Measurements from ENCODE around the gene SMIM5.
A peak's percentile ranks its signal among the peaks of the same experiment; 100 is the strongest.
"Not testable (repeated sequence)": the region's sequence is repeated elsewhere in the genome, so short reads cannot be mapped to it uniquely, and the experiment has no call there.

SMIM5 gene

DNA sequence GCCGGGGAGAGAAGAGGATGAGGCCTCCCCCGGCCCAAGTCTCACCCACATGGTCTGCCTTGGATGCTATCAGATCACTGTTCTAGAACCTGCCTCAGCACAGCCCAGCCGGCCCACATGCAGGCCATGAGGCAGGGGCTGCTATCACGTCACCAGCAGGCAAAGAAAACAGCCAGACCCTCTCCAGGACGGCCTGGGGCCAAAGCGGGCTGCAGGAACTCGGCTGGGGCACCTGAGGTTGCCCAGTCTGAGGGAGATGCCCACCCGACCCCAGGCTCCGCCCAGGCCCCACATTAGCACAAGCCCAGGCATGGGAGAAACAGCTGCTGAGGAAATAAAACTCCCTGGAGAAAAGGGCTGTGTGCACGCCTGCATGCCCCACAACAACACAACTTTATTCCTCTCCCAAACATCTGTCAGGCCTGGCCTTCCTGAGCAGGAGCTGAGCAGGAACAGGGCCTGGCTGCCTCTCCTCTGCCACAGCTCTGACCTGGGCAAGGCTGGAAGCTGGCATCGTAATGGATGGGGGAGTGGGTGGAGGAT lies 6.7 kb upstream of the SMIM5 start:
- DNase-seq: no peak

DNA sequence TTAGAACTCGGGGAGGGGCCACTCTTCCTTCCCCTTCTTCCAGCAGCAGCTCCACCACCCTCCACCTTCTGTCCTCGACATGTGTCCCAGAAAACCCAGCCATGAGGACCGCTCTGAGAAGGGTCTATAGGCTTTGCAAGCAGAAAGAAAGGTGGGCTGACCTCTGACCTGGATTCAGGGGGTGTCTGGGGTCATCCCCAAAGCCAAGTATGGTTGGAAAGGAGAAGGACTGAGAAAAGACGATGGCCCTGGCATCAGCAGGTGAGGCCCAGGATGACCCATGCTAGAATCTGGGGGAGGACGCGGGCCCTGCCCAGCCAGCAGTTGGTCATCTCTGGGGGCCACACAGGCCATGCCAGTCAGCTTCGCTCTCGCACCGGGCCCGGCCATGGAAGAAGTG lies 6.1 kb upstream of the SMIM5 start:
- DNase-seq: no peak

DNA sequence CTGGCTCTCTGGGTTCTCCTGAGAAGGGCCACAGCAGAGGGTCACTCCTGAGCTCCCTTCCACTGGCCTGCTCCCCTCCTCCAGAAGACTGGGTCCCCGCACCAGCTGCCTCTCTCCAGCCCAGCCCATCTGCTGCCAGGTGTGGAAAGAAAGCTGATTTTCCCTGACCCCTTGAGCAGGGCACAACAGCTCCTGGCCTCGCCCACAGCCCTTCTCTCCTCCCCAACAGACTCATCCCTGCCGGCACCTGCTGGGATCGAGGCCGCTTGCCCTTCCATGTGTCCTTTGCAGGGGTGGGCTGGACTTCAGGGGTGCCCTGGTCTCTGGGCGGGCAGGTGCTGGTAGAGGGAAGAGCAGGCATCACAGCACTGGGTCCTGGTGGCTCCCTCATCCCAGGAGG lies 4.8 kb upstream of the SMIM5 start:
- DNase-seq: no peak

DNA sequence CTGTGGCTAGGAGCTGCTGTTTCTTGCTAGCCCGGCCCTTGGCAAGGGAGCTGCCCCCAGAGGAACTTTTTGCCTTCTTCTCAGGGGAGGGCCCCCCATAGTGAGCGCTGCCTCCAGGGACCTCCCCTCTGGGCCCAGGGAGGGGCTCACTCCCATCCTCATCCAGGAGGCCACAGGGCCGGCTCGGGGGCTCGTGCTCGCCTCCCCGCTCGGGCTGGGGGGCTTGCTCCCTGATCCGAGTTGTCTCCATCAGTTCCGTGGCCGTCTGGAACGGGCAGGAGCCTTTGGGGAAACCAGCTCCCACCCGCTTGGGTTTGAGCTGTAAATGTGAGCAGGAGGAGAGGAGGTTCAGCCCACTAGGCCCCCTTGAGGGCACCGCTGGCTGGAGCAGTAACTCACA lies 4.1 kb upstream of the SMIM5 start:
- DNase-seq: no peak

DNA sequence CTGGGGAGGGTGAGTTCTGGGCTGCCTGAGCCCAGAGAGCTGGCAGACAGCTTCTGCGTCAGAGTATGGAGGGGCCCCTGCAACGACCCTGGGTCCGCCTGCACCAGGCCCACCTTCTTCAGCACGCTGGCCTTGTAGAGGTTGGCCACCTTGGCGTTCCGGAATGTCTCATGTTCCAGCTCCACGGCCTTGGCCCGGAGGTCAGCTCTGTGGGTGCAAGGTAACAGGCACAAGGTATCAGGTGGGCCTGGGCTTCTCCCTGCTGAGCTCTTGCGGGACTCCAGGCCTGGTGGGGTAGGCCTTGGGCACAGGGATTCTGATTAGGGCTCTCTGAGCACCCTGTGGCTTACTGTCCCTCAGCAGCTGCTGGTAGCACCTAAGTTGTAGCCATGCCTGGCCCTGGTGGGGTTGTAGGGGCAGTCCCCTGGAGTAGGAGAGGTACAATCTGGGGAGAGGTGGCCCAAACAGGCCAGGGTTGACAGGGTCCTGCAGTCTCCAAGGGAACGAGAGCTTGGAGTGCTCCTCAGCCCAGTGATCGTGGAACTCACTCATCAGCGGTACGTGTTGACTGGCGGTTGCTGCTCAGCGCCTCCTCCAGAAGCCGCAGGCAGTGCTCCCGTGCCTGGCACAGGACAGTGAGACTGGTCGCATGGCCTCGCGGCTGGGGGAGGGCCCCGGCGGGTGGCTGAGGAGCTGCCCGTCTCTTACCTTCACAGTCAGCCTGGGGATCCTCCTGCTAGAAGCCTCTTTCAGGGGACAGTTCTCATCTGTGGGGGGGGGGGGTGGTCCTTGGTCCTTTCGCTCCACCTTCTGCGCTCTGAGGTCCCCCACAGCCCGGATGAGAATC lies 2.9 kb upstream of the SMIM5 start:
- DNase-seq: no peak

DNA sequence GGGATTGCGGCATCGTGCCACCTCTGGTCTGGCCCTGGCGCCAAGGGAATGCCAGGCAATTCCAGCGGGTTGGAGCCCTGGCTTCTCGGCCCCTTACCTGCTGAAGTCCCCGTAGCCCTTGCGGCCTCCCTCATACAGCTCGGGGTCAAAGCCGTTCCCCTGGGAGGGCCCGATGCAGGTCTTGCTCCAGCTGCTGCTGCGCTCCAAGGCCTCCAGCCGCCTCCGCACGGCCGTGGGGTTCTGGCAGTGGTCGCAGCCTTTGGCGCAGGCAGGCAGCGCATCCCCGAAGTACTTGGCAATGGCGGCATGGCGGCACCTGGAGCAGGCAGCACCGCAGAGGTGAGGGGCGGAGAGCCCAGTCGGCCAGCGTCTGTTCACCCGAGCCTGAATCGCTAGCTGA lies 1.9 kb upstream of the SMIM5 start:
- no peak for DNase-seq

DNA sequence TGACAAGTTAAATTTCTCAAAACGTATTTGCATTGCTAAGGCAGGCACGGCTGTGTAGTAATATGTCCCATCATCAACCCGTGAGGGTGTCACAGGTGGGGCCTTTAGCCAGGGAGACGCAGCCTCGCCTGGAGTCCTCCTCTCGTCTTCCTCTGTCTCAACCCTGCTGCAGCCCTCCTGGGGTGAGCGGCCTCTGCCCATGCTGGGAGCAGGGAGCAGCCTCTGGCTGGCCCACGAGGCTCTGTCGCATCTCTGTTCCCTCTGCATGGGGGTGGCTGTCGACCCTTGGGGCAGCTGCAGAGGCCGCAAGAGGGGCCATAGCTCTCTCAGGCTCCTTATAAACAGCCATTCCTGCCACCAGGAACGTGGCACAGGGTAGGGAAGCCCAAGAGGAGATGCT lies 806 bp upstream of the SMIM5 start:
- DNase-seq: no peak

DNA sequence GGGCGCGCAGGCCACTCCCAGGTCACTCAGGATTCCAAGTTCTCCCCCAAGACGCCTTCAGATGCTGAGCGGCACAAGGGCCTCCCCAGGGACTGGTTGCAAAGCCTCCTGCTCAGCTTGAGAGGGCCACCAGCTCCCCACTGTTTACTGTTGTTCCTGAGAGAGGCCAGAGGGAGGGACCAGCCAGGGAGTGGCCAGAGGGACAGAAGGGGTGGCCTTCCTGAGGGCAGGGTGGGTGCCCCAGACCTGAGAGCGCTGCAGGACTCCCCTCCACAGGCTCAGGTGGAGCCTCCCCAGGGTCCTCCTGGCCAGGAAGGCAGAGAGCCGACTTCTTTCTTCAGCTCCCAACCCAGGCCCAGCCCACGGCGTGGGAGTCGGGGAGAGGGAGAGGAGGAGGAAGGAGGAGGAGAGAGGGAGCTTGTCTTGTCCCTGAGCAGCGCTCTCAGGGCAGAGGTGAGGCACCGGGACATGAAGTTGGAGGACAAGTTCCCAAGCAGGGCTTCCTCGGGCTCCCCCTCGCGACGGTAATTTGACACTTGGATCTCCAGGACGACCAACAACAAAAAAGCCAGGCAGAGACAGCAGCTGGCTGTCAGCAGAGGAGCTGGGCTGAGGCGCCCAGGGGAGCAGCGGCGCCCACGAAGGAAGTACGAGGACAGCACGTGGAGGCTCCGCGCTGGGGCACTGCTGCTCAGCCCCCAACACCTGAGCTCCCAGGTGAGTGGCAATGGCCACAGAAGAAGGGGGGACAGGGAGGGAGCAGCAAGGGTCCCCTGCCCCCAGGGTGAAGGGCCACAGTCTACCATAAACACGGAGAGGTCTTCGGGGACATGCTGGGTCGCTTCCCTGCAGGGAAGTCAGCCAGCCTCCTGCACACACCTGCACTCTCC lies 497 bp downstream of the SMIM5 start:
- peak; percentile 70 to 87 for DNase-seq

DNA sequence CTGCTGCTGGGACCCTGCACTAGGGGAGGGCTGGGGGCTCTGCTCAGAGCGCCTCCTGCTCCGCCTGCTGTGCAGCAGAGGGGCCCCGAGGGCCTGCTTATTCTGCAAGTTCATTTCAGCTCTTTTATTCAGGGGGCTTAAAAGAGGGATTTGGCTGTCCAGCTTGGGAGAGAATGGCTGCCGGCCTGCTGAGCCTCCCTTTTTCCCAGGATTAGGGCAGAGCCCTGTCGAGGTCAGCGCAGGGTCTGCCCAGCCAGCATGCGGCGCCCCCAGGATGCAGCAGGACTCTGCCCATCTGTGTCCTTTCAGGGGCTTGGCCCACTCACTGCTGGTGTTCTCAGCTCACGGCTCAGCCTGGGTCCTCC lies 1.1 kb downstream of the SMIM5 start:
- no peak for DNase-seq

DNA sequence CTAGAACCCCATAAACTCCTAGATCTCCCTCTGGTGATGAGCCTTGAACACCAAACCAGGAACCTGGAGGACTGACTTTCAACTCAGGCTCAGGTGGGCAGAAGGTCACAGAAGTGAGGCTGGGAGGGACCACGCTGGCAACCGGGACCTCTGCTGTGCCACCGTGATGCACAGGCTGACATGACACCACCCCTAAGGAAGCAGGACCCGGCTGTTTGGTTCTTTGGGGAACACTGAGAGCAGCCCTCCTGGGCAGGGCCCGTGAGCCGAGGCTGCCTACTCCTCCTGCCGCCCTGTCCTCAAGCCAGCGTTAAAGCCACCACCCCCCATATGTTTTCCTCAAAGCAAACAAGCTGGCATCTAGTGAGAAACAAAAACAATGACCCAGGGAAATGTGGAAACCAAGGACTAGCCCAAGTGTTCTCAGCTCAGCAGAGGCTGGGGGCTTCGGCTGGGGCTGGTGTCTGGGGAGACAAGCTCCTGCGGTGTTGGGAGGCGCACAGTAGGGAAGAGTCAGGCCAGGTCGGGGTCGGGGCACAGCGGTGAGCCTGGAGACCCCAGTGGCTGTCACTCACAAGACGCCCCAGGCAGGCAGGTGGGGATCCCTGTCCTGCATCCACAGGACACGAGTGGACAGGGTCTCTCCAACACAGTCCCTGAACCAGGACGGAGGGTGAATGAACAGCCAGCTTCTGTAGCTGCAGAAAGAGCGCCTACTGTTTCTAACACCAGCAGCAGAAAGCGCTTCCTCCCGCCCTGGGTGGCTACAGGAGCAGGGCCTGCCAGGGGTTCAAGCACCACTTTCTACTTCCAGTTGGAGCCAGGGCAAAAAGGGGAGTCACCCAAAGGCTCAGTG lies 1.7 kb downstream of the SMIM5 start:
- no peak for DNase-seq

DNA sequence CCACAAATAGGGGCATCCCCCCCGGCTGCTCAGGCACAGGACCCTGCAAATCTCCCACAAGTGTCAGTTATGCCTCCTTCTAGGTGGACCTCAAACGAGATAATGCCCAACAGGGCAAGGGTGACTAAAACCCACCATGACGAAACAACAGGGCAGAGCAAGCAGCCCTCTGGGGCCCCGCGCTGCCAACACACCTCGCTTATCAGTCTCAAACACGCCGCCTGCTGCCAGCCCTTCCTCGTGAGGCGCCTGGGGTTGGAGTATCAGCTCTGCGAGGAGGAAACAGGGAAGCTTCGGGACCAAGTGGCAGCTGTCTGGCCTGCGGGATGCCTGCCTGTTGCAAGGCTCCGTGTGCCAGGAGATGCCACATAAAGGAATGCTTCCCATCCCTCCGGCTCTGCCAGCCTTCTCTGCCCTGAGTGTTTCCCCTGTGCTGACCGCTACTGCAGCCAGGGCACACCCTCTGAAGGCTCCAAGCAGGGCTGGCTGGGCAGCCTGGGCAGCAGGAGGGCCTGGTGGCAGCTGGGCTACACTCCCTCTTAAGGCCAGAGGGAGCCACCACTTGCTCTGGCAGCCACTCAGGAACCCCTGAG lies 2.5 kb downstream of the SMIM5 start:
- no peak for DNase-seq

DNA sequence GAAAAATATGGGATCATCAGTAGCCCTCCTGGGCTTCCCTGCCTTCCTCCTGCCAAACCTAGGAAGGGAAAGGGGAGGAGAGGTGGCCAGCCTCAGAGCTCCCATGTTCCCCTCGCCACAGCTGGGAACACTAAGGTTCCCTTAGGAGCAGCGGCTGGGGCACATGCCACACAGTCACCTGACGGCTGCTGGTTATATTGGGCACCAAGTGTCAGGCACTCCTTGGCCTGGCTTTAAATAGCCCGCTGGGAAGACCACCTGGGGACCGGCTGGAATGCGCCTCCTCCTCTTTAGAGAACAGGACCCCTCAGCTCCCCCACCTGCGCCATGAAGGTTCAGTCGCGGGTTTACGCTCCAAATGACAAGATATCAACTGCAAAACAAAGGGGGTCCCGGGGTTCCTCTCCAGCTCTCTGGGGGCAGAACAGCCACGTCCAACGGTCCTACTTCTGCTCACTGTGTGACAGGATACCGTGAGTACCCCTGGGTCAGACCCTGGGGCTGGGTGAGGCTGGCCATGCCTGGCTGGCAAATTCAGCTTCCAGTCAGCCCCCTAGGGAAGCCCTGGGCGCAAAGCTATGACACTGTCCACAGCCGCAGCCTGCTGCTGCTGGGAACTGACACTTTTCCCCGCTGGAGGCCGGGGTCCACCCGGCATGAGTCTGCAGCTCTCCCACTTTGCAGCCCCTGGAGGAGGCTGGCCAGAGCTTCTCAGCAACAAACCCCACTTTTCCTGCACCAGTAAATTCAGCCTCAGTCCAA lies 3.3 kb downstream of the SMIM5 start:
- no peak for DNase-seq

DNA sequence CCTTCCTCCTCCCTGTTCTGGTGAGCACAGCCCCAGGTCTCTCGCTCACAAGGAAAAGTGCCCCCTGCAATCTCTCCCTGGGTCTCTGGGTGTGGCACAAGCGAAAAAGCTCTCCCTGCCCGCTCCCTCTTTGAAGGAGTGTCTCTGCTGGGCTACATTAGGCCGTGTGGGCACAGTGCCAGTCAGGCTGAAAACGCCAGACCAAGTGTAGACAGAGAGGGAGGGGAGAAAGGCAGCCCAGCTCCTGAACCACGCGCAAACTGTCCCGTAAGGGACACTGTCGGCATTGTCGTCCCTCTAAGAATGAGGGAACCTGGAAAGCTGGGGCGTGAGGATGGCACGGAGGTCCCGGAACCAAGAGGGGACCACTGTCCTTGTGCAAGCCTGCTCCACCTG lies 3.9 kb downstream of the SMIM5 start:
- DNase-seq: no peak

DNA sequence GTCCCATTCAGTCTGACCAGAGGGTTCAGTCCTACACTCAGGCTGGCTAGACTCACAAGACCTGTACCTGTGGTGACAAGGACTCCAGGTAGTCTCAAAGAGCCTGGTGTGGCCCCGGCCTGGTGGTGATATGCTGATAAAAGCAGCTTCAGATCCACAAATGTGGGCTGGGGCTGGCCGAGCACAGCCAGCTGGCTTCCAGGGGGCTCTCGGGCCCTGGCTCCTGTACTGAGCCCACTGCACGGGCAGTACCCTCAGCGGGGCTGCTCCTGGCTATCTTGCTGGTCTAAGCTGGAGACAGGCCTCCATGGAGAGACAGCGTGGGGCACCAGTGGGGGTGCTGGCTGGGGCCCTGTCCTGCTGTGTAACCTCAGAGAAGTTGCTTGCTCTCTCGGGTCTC lies 4.3 kb downstream of the SMIM5 start:
- DNase-seq: no peak

DNA sequence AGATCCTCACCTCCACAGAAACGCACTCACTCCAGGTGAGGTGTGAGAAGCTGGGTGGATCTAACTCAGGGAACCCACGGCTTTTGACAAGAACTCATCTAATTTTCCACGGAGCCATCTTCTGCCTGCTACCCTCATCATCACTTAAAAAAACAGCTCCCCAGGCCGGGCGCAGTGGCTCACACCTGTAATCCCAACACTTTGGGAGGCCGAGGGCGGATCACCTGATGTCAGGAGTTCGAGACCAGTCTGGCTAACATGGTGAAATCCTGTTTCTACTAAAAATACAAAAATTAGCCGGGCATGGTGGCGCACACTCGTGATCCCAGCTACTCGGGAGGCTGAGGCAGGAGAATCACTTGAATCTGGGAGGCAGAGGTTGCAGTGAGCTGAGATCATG lies 4.8 kb downstream of the SMIM5 start:
- DNase-seq: not testable (repeated sequence)

DNA sequence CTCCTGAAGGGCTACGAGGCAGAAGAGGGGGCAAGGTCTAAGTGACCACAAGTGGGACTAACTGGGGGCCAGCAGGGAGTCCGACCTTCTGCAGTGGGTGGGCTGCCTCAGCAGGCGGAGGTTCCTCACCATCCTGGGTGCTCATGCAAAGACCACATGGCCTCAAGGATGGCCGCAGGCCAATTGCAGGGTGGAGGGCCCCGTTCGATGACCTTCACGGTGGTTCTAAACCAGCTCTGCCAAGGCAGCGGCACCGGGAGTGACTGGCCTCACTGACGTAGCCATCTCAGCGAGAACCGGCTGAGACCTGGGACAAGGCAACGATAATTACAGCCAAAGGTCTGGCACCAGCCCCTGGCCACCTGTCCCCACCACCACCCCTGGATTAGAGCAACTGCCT lies 5.7 kb downstream of the SMIM5 start:
- DNase-seq: no peak

DNA sequence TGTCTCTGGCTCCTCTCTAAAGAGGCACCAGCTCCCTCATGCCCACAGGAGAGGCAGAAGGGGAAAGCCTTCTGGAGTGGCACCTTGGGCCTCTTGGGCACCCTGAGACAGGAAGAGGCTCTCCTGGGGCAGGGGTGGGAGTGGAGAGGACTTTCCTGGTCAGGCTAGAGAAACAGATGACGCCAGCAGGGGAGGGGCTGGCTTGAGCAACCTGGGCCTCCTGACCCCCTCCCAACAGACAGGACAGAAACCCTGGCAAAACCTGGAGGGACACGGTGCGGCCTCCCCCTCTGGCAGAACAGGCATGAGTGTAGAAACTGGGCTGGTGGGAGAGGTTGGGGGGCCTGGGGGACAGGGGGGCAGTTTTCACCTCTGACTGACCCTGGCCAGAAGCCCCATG lies 6.1 kb downstream of the SMIM5 start:
- no peak for DNase-seq

DNA sequence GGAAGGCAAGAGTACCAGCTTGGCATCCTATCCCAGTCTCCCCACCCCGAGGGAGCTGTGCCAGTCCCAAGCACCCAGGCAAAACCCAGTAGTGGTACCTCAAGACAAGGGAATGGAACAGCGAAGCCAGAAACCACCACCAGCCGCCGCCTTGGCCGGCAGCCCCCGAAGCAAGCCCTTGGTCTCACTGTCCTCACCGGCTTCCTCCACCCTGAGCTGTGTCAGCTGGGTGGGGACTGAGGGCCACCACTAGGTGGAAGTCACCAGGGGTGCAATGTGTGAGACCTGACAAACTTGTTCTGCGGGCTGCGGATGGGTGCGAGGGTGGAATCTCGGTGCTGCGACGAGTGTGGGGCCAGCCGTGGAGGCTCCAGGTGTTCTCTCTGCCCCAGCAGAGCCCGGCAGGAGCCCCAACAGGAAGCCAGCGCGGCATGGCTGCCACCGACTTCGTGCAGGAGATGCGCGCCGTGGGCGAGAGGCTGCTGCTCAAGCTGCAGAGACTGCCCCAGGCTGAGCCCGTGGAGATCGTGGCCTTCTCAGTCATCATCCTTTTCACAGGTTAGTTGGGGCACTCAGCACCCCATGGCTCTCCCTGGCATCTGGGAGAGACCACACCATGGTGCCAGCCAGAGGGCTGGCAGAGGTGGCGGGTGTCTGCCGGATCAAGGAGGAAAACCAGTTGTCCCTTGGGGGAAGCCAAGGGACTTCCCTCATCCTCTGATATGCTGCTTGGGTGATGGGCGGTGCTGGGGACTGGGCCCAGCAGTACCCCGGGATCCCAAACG lies 6.7 kb downstream of the SMIM5 start:
- no peak for DNase-seq

DNA sequence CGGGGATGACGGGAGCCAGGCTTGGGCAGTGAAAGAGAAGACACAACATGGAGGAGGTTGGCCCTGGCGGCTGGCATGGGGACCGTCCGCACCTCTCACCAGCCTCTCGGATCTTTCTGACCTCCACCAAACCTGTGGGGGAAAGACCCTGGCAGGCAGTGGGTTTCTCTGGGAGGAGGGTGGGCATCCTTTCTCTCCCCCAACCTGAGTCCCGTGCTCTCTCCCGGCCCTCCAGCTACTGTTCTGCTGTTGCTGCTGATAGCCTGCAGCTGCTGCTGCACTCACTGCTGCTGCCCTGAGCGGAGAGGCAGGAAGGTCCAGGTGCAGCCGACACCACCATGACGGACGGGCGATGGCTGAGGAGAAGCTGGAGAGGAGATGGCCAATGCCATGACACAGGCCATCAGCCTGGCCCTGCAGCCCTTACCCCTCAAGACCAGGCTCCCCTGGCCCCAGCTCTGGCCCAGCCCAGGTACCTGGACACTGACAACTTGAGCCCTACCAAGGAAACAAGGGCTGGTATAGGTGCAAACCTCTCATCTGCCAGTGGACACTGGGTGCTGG lies 7.4 kb downstream of the SMIM5 start:
- DNase-seq: no peak

DNA sequence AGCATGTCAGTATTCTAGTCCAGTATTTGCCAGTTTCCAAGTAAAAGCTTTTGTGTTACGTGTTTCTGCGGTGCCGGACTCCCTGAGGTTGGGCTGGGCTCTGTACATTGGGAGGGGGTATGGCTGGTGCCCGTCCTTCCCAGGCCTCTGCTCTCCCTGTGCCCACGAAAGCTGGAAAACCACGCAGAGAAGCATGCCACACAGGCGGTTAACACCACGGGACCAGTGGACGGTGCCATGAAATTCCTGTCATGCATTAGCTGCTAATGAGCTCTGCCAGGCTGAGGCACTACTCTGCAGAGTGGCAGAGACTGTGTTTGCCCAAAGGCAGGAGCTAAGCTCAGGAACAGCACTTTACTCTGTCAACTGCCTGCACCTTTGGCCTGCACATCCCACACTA lies 8.1 kb downstream of the SMIM5 start:
- no peak for DNase-seq

All from NCI-H1930 (cell line).